GM18870 (cell line): Measurements from ENCODE around the gene RPL38.

Experiments used
- ATAC-seq: cut with Tn5 transposase; IDR thresholded peaks from one replicate; pipeline ENCODE4 v1.9.1; 2021; ENCODE audit warnings: moderate library complexity; ENCODE audit not compliant: unreplicated experiment

RPL38 gene

DNA sequence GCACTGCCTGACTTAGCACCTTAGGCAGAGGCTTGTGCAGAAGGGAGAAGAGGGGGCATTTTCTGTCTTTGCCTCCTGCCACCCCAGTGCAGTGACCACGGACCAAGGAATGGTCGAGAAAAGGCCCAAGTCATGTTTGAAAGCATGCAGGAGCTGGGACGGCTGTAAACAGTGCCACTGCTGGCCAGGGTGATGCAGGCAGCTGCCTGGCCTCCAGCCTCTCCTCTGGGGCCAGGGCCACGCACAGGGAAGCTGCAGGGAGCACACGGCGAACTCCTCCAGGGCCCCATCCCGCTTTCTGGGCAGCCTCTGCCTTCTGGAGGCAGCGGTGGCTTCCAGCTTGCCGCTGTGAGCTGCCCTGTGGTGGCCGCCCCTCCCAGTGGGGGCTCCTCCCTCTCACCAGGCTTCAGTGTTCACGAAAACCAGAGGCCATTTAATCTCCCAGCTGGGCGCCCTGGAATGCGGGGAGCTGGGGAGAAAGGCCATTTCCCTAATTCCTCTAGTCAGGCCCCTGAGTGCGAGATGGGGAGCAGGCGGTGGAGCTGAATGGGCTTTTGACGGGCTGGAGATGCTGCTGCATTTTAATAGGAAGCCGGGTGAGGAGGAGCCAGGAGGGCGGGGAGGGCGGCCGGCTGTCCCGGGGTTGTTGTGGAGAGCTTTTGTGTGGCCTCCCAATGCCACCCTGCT lies 41.8 kb downstream of the RPL38 start:
- ATAC-seq: no peak

DNA sequence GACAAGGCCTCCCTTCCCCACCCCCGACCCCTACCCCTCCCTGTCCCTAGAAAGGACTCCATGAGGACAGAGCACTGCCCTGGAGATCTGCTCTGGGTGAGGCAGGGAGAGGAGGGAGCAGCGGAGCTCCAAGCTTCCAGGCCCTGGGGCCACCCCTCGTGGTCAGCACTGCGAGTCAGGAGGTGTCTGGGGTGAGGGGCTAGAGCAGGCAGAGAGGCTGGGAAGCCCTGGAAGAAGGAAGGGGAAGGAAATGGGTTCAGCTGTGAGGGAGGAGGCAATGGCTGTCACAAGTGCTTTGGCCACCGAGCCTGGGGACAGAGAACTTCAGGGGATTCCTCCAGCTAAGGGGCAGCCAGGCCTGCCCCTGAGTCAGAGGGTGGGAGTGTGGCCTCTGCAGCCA lies 42.4 kb downstream of the RPL38 start:
- ATAC-seq: no peak

DNA sequence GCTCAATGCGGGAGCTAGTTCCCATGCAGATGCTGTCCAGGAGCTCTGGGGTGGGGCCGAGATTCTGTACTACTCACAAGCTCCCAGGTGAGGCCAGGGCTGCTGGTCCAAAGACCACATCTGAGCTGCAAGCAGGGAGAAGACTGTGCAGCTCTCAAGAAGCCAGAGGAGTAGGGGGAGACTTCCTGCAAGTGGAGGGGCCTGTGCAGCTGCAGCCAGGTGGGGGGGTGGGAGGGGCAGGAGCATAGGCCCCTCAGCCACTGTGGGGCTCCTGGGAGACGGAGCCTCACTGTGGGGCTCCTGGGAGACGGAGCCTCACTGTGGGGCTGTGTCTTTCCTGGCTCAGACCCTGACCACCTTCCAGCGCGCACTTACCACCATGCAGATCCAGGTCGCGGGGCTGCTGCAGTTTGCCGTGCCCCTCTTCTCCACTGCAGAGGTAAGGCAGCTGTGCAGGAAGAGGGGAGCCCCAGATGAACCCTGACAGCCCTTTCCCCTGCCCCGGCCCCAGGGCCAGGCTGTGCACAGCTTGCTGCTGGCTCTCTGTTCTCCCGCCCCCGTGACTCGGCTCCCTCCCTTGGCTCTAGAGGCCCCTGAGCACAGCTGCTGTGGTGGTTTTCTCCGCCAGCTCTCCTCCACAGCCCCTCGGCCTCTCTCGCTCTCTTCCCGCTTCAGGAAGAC lies 46.3 kb downstream of the RPL38 start:
- ATAC-seq: no peak

DNA sequence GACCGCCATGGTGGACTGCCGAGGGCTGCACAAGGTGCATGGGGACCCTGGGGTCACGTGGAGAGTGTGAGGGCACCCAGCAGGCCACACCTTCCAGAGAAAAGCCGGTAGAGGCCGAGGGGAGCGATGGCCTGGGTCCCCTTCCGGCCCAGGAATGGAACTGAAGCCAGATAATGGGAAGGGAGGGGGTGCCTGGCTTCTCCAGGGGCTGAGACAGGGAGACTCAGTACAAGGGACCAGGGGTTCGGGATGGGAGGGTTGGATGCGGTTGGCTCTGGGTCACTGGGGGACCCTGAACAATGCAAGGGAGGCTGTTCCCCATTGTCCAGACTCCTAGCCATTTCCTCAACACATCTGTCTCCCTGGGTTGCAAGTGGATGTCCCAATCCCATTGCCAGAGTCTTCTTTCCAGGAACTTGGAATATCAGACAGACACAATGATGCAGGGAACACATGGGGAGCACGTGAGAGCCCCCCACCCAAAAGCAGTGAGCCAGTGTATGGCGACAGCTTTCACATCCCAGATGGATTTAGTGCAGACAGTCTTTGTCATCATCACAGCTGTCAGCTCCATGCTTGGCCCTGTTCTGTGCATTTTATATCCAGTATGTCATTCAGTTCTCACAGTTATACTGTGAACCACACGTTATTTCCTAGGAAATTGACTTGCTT lies 47.0 kb downstream of the RPL38 start:
- no peak for ATAC-seq

DNA sequence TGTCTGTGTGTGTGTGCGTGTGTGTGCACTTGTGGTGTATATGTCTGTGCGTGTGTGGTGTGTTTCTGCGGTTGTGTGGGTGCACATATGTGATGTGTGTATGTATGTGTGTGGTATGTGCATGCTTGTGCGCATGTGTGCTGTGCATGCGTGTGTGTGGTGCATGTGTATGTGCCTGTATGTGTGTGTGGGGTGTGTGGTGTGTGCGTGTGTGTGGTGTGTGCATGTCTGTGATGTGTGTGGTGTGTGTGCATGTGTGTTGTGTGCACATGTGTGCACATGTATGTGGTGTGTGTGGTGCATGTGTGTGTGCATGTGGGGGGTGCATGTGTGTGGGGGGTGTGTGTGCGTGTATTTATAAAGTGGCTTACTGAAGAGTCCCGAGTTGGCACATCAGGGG lies 47.6 kb downstream of the RPL38 start:
- no peak for ATAC-seq

DNA sequence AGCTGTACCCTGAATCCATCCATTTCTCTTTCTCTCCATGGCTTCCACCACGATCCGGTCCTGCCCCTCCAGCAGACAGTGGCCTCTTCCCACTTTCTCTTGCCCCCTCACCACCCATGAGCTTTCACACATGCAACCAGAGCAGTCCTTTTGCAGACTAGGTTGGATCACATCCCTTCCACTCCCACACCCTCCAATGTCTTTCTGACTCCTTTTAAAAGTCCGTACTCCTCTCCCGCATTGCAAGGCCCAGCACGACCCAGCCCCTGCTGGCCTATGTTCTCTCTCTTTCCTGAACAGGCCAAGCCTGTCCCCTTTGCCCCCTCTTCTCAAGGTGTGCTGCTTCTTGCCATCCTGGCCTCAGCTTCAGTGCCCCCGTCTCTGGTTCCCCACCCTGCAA lies 48.1 kb downstream of the RPL38 start:
- no peak for ATAC-seq

DNA sequence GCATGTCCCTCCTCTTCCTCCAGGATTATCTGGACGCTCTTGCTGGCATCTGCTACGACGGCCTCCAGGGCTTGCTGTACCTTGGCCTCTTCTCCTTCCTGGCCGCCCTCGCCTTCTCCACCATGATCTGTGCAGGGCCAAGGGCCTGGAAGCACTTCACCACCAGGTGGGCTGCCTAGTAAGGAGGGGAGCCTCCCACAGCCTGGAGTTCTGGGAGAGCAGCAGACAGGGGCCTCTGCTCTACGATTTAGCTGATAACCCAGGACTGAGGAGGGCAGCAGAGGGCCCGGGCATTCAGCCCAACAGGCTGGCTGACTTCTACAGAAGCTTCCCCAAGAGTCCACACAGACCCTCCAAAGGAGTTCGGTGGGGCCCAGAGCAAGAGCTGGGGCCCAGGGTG lies 48.7 kb downstream of the RPL38 start:
- ATAC-seq: no peak

DNA sequence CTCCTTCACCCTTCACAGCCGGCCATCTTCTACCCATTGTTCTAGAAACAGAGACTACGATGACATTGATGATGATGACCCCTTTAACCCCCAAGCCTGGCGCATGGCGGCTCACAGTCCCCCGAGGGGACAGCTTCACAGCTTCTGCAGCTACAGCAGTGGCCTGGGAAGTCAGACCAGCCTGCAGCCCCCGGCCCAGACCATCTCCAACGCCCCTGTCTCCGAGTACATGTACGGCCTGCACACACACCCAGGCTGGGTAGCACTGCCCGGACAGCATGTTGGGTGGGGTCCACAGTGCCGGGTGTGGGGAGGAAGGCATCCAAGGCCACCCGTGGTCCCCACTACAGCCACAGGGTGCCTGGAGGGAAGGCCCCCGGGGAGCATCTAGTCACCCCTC lies 49.6 kb downstream of the RPL38 start:
- no peak for ATAC-seq

DNA sequence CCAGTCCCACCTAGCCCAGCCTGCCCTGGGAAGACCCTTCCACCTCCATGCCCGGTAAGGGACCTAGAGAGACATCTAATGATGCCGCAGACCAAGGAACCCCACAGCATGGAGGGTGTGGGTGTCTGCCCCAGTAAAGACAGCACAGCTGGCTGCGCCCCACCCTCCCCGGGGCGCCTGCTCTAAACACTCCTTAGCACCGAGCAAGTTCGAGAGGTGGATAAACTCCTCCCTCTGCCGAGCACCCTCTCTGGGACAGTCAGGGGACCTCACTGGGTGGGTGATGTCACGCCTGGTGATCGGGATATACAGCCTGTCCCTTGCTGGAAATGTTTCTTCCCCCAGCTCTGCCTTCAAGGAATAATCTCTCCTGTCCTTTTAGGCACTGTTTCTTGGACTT lies 53.8 kb downstream of the RPL38 start:
- no peak for ATAC-seq

DNA sequence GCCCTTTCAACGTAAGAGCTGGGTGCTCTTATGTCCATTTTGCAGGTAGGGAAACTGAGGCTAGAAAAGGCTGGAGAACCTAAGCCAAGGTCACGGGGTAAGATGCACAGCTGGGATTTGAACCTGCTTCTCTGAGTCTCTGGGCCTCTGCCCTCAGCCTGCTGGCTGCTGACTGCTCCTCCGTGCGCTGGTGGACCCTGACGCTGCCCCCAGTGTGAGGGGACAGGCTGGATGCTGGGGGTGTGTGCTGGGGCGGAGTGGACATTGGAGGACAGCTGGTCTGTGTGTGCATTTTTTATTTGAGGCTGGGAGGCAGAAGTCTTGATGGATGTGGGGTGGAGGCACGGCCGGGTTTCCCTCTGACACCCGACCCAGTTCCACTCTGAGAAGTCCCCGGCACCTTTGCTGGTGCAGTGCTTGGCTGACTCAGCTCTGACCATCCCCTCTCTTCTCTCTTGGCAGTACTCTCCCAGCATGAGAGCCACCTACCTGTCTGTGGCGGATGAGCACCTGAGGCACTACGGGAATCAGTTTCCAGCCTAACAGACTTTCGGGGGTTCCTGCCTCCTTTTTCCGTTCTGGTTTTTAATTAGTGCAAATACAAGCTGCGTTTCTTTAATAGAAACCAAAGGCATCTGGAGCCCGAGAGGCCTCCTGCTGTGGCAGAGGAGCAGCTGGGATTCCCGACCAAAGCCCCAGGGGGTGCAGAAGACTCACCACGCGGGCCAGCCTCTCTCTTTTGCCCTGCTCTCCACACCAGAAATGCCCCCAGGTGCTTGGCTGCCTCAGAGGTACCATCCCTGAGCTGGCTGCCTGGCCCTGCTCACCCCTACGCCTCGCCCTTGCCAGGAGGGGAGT lies 56.4 kb downstream of the RPL38 start:
- no peak for ATAC-seq
